DOHH2 (cell line): Measurements from ENCODE around the gene MAGOH.
"Not testable (repeated sequence)": the region's sequence is repeated elsewhere in the genome, so short reads cannot be mapped to it uniquely, and the experiment has no call there.

Experiments
- H3F3A ChIP-seq: fragments of 200-600 bp; sonication (generic), shearing (Covaris generic); 2 replicates; pipeline ENCODE4 v1.6.0; 2016; ENCODE audit warnings: antibody characterized with exemption, mild to moderate bottlenecking; ENCODE audit not compliant: control insufficient read depth, insufficient read depth
- H3K27ac ChIP-seq: fragments of 200-600 bp; sonication (generic); 2 replicates; pipeline ENCODE4 v1.5.1; 2014; ENCODE audit warnings: low read depth, mild to moderate bottlenecking, low read length, moderate library complexity
- H3K27me3 ChIP-seq: fragments of 200-600 bp; sonication (generic); 2 replicates; pipeline ENCODE4 v1.6.1; 2014; ENCODE audit warnings: mild to moderate bottlenecking, low read length, mixed read lengths; ENCODE audit not compliant: control insufficient read depth
- H3K36me3 ChIP-seq: fragments of 200-600 bp; sonication (generic); 2 replicates; pipeline ENCODE4 v1.6.1; 2014; ENCODE audit warnings: mild to moderate bottlenecking, low read length, moderate library complexity, mixed read lengths; ENCODE audit not compliant: control insufficient read depth
- H3K4me1 ChIP-seq: fragments of 200-600 bp; sonication (generic); 2 replicates; pipeline ENCODE4 v1.6.1; 2014; ENCODE audit warnings: mild to moderate bottlenecking, low read length, mixed read lengths; ENCODE audit not compliant: control insufficient read depth
- H3K4me2 ChIP-seq: fragments of 200-600 bp; sonication (generic); 2 replicates; pipeline ENCODE4 v1.6.0; 2014; ENCODE audit warnings: mild to moderate bottlenecking, low read length, moderate library complexity
- H3K4me3 ChIP-seq: fragments of 200-600 bp; sonication (generic); 2 replicates; pipeline ENCODE4 v1.5.1; 2014; ENCODE audit warnings: mild to moderate bottlenecking, low read length, mixed read lengths
- H3K79me2 ChIP-seq: fragments of 200-600 bp; sonication (generic); 2 replicates; pipeline ENCODE4 v1.6.1; 2014; ENCODE audit warnings: mild to moderate bottlenecking, low read length, mixed read lengths; ENCODE audit not compliant: control insufficient read depth
- H3K9me2 ChIP-seq: fragments of 200-600 bp; sonication (generic); replicated peaks from 2 replicates; pipeline ENCODE4 v1.6.1; 2014; ENCODE audit warnings: mild to moderate bottlenecking, low read length, mixed read lengths; ENCODE audit not compliant: control insufficient read depth
- H3K9me3 ChIP-seq: fragments of 200-600 bp; sonication (generic); 2 replicates; pipeline ENCODE4 v1.6.1; 2014; ENCODE audit warnings: antibody characterized with exemption, low read length, mixed read lengths; ENCODE audit not compliant: control insufficient read depth, insufficient read depth
- H4K20me1 ChIP-seq: fragments of 200-600 bp; sonication (generic); 2 replicates; pipeline ENCODE4 v1.6.0; 2014; ENCODE audit warnings: low read depth, mild to moderate bottlenecking, antibody characterized with exemption, low read length, moderate library complexity; ENCODE audit not compliant: control insufficient read depth, insufficient read depth
- CTCF ChIP-seq: fragments of 200-600 bp; sonication (generic); IDR thresholded peaks from one replicate; pipeline ENCODE4 v1.5.1; 2014; ENCODE audit warnings: antibody characterized with exemption, mild to moderate bottlenecking, low read depth, low read length; ENCODE audit not compliant: poor library complexity, severe bottlenecking
- EZH2phosphoT487 ChIP-seq: fragments of 200-600 bp; sonication (generic); IDR thresholded peaks from 2 replicates; pipeline ENCODE4 v1.6.1; 2017; ENCODE audit warnings: borderline replicate concordance, mild to moderate bottlenecking, antibody characterized with exemption, low read length, moderate library complexity, mixed read lengths

MAGOH gene

DNA sequence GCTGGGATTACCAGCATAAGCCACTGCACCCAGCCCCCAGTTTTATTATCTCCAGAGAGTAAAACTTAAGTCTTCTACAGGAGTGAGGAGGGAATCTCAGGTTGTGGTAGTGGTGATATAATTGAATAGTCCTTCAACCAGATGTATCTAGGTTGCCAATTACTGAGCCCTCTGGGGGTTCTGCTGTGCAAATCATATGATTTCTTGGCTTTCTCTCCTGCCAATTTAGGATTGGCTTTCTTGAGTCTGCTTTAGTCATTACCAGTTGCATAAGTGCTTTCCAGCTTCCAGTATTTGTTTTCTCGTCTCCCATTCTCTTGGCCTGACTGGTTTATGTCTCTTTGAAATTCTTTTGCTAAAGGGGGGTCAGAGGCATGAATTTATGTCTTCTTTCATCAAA lies 30.6 kb downstream of the MAGOH start:
- Histone ChIP-seq H3K36me3 (peaks cover 84% of the 10 kb centered on the region), H3K4me1 (no peaks in the 10 kb centered on the region), H3K27ac (no peak overlapping the region), H3F3A (no peaks in the 10 kb centered on the region), H3K4me3 (no peak overlapping the region), H3K9me2 (no peaks in the 10 kb centered on the region), H4K20me1 (no peaks in the 10 kb centered on the region), H3K27me3 (no peaks in the 10 kb centered on the region), H3K79me2 (0 out of 2 replicates have a peak, but pooled peaks cover 3% of the 10 kb centered on the region), H3K9me3 (peaks cover 22% of the 10 kb centered on the region), H3K4me2 (no peak overlapping the region)
- TF ChIP-seq EZH2phosphoT487 (no peak), CTCF (no peak)

DNA sequence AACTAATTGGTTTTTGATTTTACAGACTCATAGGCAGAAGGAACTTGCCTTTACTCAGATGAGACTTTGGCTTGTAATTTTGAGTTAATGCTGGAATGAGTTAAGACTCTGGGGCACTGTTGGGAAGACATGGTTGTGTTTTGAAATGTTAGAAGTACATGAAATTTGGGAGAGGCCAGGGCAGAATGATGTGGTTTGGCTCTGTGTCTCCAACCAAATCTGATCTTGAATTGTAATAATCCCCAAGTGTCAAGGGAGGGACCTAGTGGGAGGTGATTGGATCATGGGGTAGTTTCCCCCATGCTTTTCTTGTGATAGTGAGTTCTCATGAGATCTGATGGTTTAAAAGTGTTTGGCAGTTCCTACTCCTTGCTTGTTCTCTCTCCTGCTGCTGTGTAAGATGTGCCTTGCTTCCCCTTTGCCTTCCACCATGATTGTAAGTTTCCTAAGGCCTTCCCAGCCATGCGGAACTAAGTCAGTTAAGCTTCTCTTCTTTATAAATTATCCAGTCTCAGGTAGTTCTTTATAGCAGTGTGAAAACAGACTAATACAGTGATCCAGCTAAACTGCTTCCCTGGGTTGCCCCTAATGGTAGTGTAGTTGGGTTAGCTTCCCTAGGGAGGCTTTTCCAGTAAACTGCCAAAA lies 31.5 kb downstream of the MAGOH start:
- H3F3A ChIP-seq, result no peaks in the 10 kb centered on the region
- H3K9me2 ChIP-seq, result no peaks in the 10 kb centered on the region
- H3K4me3 ChIP-seq, result no peak overlapping the region
- H3K79me2 ChIP-seq, result 0 out of 2 replicates have a peak, but pooled peaks cover 3% of the 10 kb centered on the region
- H3K27ac ChIP-seq, result no peak overlapping the region
- no peaks in the 10 kb centered on the region for H3K27me3 ChIP-seq
- peaks cover 22% of the 10 kb centered on the region for H3K9me3 ChIP-seq
- no peaks in the 10 kb centered on the region for H4K20me1 ChIP-seq
- H3K4me2 ChIP-seq, result no peak overlapping the region
- no peak for TF ChIP-seq EZH2phosphoT487
- H3K36me3 ChIP-seq, result peaks cover 87% of the 10 kb centered on the region
- H3K4me1 ChIP-seq, result no peaks in the 10 kb centered on the region

DNA sequence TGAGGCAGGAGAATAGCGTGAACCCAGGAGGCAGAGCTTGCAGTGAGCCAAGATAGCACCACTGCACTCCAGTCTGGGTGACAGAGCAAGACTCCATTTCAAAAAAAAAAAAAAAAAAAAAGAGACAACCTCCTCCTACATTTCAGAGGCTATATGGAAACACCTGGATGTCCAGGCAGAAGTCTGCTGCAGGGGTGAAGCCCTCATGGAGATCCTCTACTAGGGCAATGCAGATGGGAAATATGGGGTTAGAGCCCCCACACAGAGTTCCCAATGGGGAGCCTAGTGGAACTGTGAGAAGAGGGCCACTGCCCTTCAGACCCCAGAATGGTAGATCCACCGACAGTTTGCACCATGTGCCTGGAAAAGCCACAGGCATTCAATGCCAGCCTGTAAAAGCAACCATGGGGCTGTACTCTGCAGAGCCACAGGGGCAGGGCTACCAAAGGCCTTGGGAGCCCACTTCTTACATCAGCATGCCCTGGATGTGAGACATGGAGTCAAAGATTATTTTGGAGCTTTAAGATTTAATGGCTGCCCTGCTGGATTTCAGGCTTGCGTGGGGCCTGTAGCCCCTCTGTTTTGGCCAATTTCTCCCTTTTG lies 32.1 kb downstream of the MAGOH start:
- not testable (repeated sequence) for H3K79me2 ChIP-seq, H4K20me1 ChIP-seq, H3K9me2 ChIP-seq, H3K4me2 ChIP-seq, H3K4me3 ChIP-seq, H3K27me3 ChIP-seq, H3K27ac ChIP-seq, H3K4me1 ChIP-seq, H3F3A ChIP-seq
- Histone ChIP-seq H3K36me3 (peaks cover 93% of the 10 kb centered on the region), H3K9me3 (peaks cover 22% of the 10 kb centered on the region)

DNA sequence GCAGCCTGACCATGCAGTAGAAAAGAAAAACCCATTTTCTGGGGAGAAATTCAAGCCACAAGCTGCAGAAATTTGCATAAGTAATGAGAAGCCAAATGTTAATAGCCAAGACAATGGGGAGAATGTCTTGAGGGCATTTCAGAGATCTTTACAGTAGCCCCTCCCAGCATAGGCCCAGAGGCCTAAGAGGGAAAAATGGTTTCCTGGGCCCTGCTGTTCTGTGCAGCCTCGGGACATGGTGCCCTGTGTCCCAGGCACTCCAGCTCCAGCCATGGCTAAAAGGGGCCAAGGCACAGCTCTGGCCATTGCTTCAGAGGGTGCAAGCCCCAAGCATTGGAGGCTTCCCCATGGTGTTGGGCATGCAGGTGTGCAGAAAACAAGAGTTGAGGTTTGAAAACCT lies 32.8 kb downstream of the MAGOH start:
- not testable (repeated sequence) for H3K4me1 ChIP-seq, H3K27me3 ChIP-seq, H3F3A ChIP-seq, H3K9me2 ChIP-seq, H3K4me3 ChIP-seq, H3K79me2 ChIP-seq, H3K4me2 ChIP-seq, H3K27ac ChIP-seq, H4K20me1 ChIP-seq
- Histone ChIP-seq H3K36me3 (peaks cover 93% of the 10 kb centered on the region), H3K9me3 (peaks cover 22% of the 10 kb centered on the region)

DNA sequence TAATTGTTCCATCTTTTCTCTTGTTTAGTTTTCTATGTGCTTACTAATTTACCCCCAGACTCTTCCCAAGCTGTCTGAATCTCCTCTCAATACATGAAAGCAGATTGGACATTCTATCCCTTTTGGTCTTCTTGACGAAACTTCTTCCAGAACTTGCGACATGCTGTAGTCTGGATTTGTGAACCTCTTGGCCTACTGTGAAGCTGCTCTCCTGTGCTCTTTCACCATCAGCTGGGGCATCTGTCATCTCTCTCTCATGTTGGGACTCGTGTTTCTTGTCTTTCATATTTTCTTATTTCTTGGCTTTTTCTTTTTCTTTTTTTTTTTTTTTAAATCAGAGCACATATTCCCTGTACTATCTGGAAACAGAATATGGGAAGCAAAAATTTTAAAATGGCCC lies 34.9 kb downstream of the MAGOH start:
- Histone ChIP-seq H3K27me3 (no peaks in the 10 kb centered on the region), H3K4me2 (no peak overlapping the region), H3K9me3 (peaks cover 22% of the 10 kb centered on the region), H3K79me2 (peaks cover 6% of the 10 kb centered on the region; the same call in 1 of the 2 replicates), H3K4me3 (no peak overlapping the region), H3K4me1 (peaks cover under 1% of the 10 kb centered on the region; the same call in 1 of the 2 replicates), H3K36me3 (peaks cover 81% of the 10 kb centered on the region), H3K9me2 (no peaks in the 10 kb centered on the region), H3F3A (no peaks in the 10 kb centered on the region), H4K20me1 (no peaks in the 10 kb centered on the region), H3K27ac (no peak overlapping the region)
- no peak for TF ChIP-seq CTCF
- no peak for TF ChIP-seq EZH2phosphoT487
